Measurements from ENCODE around the gene RAC2.

RAC2 gene

DNA sequence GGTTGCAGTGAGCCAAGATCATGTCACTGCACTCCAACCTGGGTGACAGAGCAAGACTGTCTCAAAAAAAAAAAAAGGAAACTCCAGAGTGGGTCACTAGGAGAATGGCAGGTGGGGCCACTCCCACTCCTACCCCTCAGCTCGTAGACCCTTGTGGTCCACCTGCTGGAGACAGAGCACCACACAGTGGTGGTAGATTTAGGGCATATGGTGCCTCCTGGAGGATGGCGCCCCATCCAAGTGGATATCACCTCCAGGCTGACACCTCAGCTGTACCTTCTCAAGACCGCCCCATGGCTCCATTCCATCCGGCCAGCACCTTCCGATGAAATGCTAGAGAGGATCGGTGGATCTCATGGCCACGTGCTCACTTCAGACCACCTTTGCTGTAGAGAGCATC, 44.5 kb upstream of the RAC2 start:
- H3K4me3 ChIP-seq (replicated peaks; ENCODE audit: low read depth, low read length), result no peak overlapping the region
- TF ChIP-seq, protein P1, sequence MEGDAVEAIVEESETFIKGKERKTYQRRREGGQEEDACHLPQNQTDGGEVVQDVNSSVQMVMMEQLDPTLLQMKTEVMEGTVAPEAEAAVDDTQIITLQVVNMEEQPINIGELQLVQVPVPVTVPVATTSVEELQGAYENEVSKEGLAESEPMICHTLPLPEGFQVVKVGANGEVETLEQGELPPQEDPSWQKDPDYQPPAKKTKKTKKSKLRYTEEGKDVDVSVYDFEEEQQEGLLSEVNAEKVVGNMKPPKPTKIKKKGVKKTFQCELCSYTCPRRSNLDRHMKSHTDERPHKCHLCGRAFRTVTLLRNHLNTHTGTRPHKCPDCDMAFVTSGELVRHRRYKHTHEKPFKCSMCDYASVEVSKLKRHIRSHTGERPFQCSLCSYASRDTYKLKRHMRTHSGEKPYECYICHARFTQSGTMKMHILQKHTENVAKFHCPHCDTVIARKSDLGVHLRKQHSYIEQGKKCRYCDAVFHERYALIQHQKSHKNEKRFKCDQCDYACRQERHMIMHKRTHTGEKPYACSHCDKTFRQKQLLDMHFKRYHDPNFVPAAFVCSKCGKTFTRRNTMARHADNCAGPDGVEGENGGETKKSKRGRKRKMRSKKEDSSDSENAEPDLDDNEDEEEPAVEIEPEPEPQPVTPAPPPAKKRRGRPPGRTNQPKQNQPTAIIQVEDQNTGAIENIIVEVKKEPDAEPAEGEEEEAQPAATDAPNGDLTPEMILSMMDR (IDR thresholded peaks at IDR 0.05; ENCODE audit: low read depth, low read length, missing control alignments), result no peak
- DNase-seq (ENCODE audit: extremely low read depth, low read depth), result no peak

DNA sequence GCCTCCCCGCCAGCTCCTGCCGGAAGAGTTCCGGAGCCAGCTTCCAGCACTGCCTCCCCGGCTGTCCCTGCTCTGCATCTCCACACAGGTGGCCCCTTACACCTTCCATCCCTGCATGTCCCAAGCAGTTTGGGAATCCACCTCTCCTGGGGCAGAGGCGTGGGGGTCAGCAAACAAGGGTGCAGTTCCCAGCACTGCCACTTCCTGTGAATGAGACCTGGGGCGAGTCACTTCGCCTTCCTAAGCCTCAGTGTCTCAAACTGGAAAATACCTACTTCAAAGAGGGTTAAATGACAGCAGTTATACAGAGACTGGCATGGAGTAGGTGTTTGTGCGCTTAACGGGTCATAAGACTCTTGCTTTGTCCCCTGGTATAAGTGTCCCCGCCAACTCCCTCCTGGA, 43.5 kb upstream of the RAC2 start:
- TF ChIP-seq, protein P1 (IDR thresholded peaks at IDR 0.05; ENCODE audit: low read depth, low read length, missing control alignments), result no peak
- H3K4me3 ChIP-seq (replicated peaks; ENCODE audit: low read depth, low read length), result no peak overlapping the region
- DNase-seq (ENCODE audit: extremely low read depth, low read depth), result no peak

DNA sequence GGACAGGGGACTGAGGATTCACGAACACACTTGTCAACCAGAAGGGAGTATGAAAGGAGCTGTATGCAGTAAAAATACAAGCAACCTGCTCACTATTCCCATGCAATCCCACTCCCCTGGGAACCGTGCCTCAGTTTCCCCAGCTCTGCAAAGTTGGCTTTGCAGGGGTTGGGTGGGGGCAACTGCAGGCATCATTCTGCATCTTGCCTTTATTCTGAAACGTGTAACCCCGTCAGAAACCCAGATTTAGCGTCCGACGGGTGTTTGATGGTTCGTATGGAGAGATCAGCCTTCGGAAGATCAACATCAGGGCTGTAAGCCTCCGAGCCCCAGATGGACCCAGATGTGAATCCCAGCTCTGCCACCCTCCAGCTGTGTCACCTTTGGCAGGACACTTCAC, 41.9 kb upstream of the RAC2 start:
- DNase-seq (ENCODE audit: extremely low read depth, low read depth), result no peak
- no peak overlapping the region for H3K4me3 ChIP-seq (replicated peaks; ENCODE audit: low read depth, low read length)
- TF ChIP-seq, protein P1 (IDR thresholded peaks at IDR 0.05; ENCODE audit: low read depth, low read length, missing control alignments), result no peak

DNA sequence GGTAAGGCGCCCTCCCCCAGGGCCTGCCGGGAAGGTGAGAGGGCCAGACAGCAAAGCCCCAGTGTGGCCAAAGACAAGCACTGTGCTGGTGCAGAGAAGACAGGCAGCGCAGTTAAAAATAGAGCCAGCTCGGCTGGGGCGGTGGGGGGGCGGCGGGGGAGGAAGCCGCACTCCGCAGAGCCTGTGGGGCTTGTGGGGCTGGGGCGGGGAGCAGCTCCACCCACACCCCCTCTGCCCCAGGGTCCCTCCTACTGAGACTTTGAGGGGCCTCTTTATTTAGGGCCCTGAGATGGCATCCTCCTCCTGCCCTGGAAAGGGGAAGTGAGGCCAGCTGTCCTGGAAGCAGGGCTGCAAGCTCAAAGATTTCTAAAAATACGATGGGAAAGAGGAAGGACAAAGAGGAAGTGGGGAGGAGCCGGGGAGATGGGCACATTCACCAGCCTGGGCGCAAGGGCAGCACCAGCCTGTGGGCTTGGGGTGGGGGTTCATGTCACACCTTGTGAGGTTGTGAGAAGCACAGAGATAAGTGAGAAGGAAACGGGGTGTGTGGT, 40.8 kb upstream of the RAC2 start:
- no peak for DNase-seq (ENCODE audit: extremely low read depth, low read depth)
- H3K4me3 ChIP-seq (replicated peaks; ENCODE audit: low read depth, low read length), result no peak overlapping the region
- TF ChIP-seq, protein P1 (IDR thresholded peaks at IDR 0.05; ENCODE audit: low read depth, low read length, missing control alignments), result no peak

DNA sequence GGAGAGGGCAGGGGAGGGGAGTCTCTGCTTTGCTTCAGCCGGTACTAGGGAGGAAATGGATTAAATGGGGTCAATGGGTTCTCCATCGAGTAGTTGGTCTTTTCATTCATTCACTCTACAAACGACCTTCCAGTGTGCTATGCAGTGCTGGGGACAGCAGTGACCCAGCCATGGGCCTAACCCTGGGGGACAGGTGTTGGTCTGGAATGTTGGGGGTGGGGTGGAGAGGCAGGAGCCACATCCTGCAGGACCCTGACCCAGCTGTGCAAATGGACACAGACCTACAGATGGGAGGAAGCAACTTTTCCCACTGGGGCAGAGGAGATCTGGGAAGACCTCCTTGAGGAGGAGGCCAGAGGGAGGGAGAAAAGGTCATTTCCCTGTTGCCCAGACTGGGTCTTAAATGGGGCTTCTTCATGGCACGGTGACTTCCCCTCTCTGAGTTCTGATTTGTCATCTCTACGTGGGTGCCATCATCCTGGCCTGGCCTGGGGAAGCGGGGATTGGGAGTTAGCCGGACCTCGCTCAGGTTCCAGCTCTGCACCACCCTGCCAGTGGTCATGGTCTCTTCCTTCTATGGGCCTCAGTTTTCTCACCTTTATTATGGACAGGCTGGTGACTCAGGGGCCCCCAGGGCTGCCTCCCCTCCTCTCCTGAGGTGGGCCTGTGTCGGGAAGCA, 40.2 kb upstream of the RAC2 start:
- no peak overlapping the region for H3K4me3 ChIP-seq (replicated peaks; ENCODE audit: low read depth, low read length)
- DNase-seq (ENCODE audit: extremely low read depth, low read depth), result no peak
- TF ChIP-seq, protein P1 (IDR thresholded peaks at IDR 0.05; ENCODE audit: low read depth, low read length, missing control alignments), result no peak

DNA sequence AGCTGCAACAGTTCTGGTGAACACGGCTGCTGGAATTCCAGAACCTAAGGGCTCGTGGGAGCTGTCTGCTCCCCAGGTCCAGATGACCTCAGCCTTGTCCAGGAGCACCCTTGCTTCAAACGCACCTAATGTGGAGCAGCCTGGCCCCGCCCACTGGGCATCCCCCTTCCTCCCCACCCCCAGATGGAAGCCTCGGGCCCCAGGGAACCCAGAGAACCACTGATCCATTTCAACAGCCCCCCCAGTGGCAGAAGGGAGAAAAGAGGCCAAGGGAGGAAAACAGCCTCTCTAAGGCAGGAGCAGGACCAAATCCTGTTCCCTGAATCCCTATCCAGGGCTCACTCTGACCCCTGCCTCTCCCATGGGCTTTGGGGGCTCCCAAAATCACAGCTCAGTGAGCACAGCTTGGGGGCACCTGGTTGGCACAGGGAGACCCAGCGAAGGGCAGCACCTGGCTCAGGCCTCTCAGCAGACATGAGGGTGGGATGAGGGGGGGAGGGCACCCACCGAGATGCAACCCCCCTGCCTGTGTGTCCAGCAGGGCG, 39.4 kb upstream of the RAC2 start:
- TF ChIP-seq, protein P1 (IDR thresholded peaks at IDR 0.05; ENCODE audit: low read depth, low read length, missing control alignments), result peak; percentile 32
- no peak for DNase-seq (ENCODE audit: extremely low read depth, low read depth)

More for the DNA sequence above, 39.4 kb upstream of the RAC2 start:
- H3K4me3 ChIP-seq (replicated peaks; ENCODE audit: low read depth, low read length), result no peak overlapping the region
